Common myeloid progenitor, CD34-positive (primary cell): ENCODE data around the gene HSPA4L.
A peak's percentile ranks its signal among the peaks of the same experiment; 100 is the strongest.

Source experiments
- CTCF ChIA-PET: fragments of 350-600 bp; sonication (Branson Sonifier 250); formaldehyde crosslinking; loops from one replicate; lab custom pipeline; 2021; ENCODE audit warnings: antibody characterized with exemption; lab: Charles Lee
- POLR2A ChIA-PET: fragments of 350-600 bp; sonication (Branson Sonifier 250); formaldehyde crosslinking; loops from one replicate; lab custom pipeline; 2021; ENCODE audit warnings: antibody characterized with exemption; lab: Charles Lee
- DNase-seq, 3 donors: peaks; one replicate each; pipeline versions ENCODE4 v3.0.0 to v3.0.0-alpha.2; 2013
- H3K27ac ChIP-seq, 2 experiments: 1 replicate in 1 of 2; 2 replicates in 1 of 2; pipeline ENCODE4 v1.7.0; 2013; ENCODE audit warnings: inconsistent platforms in 2 of 2, low read length in 2 of 2, mild to moderate bottlenecking in 2 of 2, low read depth in 1 of 2, moderate library complexity in 1 of 2; ENCODE audit not compliant: severe bottlenecking in 2 of 2, insufficient read depth in 1 of 2, poor library complexity in 1 of 2
- H3K27me3 ChIP-seq, 5 experiments: replicated peaks in 2 of 5; 1 replicate in 3 of 5; 2 replicates in 2 of 5; pipeline versions ENCODE4 v1.6.1 to v1.7.0; 2013; ENCODE audit warnings: low read length in 4 of 5, mild to moderate bottlenecking in 2 of 5, moderate library complexity in 2 of 5, inconsistent platforms in 1 of 5; ENCODE audit not compliant: insufficient read depth in 5 of 5, control insufficient read depth in 4 of 5
- H3K36me3 ChIP-seq, 4 experiments: 1 replicate in 2 of 4; 2 replicates in 2 of 4; pipeline versions ENCODE4 v1.6.1 to v1.7.0; 2013; ENCODE audit warnings: low read length in 3 of 4, control low read depth in 1 of 4, mild to moderate bottlenecking in 1 of 4; ENCODE audit not compliant: control insufficient read depth in 4 of 4, insufficient read depth in 4 of 4
- H3K4me1 ChIP-seq, 4 experiments: 1 replicate in 3 of 4; 2 replicates in 1 of 4; pipeline versions ENCODE4 v1.6.1 to v1.7.1; 2013; ENCODE audit warnings: low read length in 3 of 4, mild to moderate bottlenecking in 3 of 4, control low read depth in 1 of 4, inconsistent platforms in 1 of 4, moderate library complexity in 1 of 4; ENCODE audit not compliant: control insufficient read depth in 4 of 4, insufficient read depth in 4 of 4; ENCODE audit errors: control extremely low read depth in 1 of 4
- H3K4me3 ChIP-seq, 7 experiments: 1 replicate in 4 of 7; 2 replicates in 3 of 7; pipeline versions ENCODE4 v1.5.1 to v1.7.0; 2013; ENCODE audit warnings: mild to moderate bottlenecking in 7 of 7, low read length in 6 of 7, moderate library complexity in 6 of 7, inconsistent platforms in 2 of 7, low read depth in 2 of 7, control low read depth in 1 of 7; ENCODE audit not compliant: insufficient read depth in 4 of 7, control insufficient read depth in 1 of 7; ENCODE audit errors: extremely low read depth in 1 of 7
- H3K9me3 ChIP-seq, 5 experiments: 1 replicate in 4 of 5; 2 replicates in 1 of 5; pipeline versions ENCODE4 v1.6.1 to v1.7.1; 2013; ENCODE audit warnings: low read length in 4 of 5, mild to moderate bottlenecking in 2 of 5, inconsistent platforms in 1 of 5, low read depth in 1 of 5, moderate library complexity in 1 of 5; ENCODE audit not compliant: control insufficient read depth in 4 of 5, insufficient read depth in 2 of 5; ENCODE audit errors: control extremely low read depth in 1 of 5
- WGBS: methylation state at CpG from one replicate; pipeline ENCODE4 v1.1.5; 2013; ENCODE audit not compliant: insufficient coverage; 5-methylcytosine and 5-hydroxymethylcytosine counted together

HSPA4L gene

DNA sequence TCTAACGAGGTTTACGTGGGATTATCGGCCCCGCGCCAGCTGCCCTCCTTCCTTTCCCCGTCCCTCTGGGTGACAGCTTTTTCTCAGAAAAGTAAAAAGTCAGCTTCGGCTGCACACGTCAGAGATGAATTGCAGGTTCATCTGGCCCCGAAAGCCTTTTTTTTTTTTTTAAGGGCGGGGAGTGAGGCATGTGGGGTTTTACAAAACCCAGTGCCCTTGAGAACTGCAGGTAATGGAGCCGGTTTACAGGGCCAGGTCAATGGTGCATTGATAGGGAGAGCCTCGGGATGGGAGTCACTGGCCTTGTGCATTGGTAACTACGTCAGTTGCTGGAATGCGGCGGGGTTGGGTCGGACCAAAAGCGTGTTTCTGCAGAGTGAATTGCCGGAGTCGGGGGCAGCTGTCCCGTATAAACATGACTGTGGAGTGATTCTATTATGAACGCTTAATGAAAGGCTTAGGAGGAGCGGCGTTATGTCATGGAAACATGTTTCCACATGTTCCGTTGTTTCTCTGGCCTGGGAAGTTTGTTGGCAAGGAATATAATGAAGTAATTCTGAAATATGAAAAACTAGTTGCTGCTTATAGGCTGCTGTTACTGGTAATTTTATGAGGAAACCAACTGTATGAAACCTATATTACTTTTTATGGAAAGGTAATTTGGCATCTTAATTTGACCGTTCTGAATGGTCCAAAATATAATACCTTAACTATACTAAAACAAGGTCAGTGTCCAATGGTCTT, 1.1 kb downstream of the HSPA4L start:
- peak overlapping the region in 1 of 2 experiments; percentile 9 for H3K27ac ChIP-seq
- no peaks in the 10 kb centered on the region for H3K36me3 ChIP-seq
- no peak for DNase-seq
- no peaks in the 10 kb centered on the region for H3K9me3 ChIP-seq
- POLR2A ChIA-PET, result interaction anchor here (0.7 kb wide), 2 partner anchors 195 to 640 kb away, joined by 3 to 7 read pairs; no protein-coding TSS in a partner anchor
- CTCF ChIA-PET, result interaction anchor here (0.6 kb wide), 1 partner anchor 56 kb away, joined by 3 read pairs; no protein-coding TSS in a partner anchor
- 21% methylated on average over 23 of the region's 25 CpGs for WGBS
- peaks cover 0 to 22% (median 21%) of the 10 kb centered on the region in 4 experiments for H3K4me1 ChIP-seq
- peak overlapping the region; percentile 61 to 89 (median 75) for H3K4me3 ChIP-seq
- peaks cover 0 to 22% (median 10%) of the 10 kb centered on the region in 5 experiments for H3K27me3 ChIP-seq

DNA sequence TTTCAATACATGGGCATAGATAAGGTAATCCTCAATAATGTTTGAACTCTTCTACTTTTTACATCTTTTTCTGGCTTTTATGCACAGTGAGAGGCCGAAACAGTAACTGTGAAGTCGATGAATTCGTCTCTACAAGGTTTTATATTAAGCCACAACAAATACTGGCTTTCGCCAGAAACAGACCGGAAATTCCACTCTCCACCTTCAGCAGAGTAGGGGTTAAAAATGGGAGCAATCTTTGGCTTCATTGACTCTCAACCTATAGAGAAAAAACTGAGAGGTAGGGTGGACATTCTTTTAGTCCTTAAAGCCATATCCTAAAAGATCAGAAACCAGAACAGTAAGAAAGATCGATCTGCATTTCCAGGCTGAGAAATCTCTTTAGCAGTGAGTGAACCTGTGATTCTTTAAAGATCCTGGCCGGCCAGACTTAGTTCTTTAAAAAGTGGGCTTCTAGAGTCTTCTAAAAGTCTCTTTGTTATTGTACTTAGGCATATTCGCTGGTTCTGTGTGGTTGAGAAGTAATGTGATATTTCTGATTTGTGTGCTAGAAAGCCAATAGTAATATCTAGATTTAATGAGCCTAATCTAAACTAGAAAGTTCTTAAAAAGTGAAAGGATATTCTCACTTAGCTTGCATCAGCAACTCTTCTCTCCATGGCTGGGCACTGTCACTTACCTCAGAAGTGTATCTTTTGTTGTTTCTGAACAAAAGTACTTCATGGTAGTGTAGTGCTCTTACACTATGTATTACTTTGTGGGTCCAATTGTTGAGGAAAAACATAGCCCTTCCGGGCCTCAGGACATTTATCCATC, 2.0 kb downstream of the HSPA4L start:
- H3K9me3 ChIP-seq, result no peaks in the 10 kb centered on the region
- peaks cover 0 to 18% (median 10%) of the 10 kb centered on the region in 5 experiments for H3K27me3 ChIP-seq
- H3K36me3 ChIP-seq, result no peaks in the 10 kb centered on the region
- WGBS, result 97% methylated on average over 5 of the region's 9 CpGs
- POLR2A ChIA-PET, result no interaction called here
- peak overlapping the region in 1 of 7 experiments; percentile 89 for H3K4me3 ChIP-seq
- peaks cover 0 to 22% (median 21%) of the 10 kb centered on the region in 4 experiments for H3K4me1 ChIP-seq
- no peak overlapping the region for H3K27ac ChIP-seq
- DNase-seq, result no peak
- CTCF ChIA-PET, result no interaction called here

DNA sequence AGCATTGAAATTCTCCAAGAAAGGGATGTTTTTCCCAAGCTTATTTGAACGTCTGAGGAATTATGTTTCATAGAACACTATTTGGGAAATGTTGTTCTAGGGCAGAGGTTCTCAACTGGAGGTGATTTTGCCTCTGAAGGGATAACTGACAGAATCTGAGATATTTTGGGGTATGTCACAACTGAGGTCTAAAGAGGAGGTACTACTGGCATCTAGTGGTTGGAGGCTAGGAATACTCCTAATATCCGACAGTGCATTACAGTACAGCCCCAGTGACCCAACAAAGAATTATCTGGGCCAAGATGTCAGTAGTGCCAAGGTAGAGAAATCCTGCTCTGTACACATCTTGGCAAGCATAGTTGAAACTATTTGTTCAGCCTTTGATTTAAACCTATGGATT, 6.4 kb downstream of the HSPA4L start:
- Histone ChIP-seq H3K9me3 (no peaks in the 10 kb centered on the region), H3K27ac (no peak overlapping the region), H3K4me1 (no peaks in the 10 kb centered on the region), H3K27me3 (peaks cover 0 to 2% (median 0%) of the 10 kb centered on the region in 5 experiments), H3K4me3 (no peak overlapping the region), H3K36me3 (no peaks in the 10 kb centered on the region)
- peak in 2 of 3 donors; percentile 21 to 29 for DNase-seq
- ChIA-PET CTCF (no interaction called here), POLR2A (no interaction called here)
- 100% methylated on average over 2 of the region's 2 CpGs for WGBS

DNA sequence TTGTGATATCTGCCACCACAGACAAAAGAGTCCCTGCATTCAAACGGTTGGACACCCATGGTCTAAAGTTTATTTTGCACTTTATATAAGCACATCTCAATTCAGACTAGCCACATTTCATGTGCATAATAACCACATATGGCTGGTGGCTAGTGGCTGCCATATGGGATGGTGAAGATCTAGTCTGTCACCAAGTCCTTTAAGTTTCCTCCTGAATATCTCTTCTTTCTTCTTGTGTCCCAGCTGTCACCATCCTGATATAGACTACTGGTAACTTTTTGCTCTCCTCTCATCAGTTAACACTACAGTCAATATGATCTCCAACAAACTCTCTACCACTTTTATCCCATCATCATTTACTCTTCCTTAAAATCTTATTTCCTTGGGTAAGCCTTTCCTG, 9.3 kb downstream of the HSPA4L start:
- Histone ChIP-seq H3K4me1 (no peaks in the 10 kb centered on the region), H3K27me3 (no peaks in the 10 kb centered on the region), H3K9me3 (no peaks in the 10 kb centered on the region), H3K4me3 (no peak overlapping the region), H3K27ac (no peak overlapping the region), H3K36me3 (no peaks in the 10 kb centered on the region)
- no CpG with 5 or more reads among the region's 1 CpG for WGBS
- DNase-seq, result no peak
- CTCF ChIA-PET, result no interaction called here
- POLR2A ChIA-PET, result no interaction called here

DNA sequence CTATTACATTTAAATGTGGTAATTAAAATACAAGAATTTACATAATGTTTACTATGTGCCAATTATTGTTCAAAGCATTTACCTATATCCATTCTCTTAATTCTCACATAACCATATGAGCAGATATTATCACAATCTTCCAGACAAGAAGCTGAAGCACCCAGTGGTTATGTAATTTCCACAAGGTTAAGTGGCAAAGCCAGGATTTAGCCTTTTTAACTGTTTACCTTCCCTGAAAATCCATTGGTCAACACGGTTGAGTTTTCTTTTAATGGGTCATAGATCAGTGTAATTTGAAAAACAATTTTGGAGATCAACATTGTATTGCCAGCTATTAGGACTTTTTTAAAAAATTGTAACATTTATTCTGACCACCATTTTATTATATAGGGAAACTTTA, 11.4 kb downstream of the HSPA4L start:
- H3K27me3 ChIP-seq, result no peaks in the 10 kb centered on the region
- no peaks in the 10 kb centered on the region for H3K4me1 ChIP-seq
- H3K4me3 ChIP-seq, result no peak overlapping the region
- WGBS, result no CpG with 5 or more reads among the region's 1 CpG
- no peaks in the 10 kb centered on the region for H3K36me3 ChIP-seq
- H3K27ac ChIP-seq, result no peak overlapping the region
- no peaks in the 10 kb centered on the region for H3K9me3 ChIP-seq
- CTCF ChIA-PET, result no interaction called here
- POLR2A ChIA-PET, result no interaction called here
- no peak for DNase-seq

DNA sequence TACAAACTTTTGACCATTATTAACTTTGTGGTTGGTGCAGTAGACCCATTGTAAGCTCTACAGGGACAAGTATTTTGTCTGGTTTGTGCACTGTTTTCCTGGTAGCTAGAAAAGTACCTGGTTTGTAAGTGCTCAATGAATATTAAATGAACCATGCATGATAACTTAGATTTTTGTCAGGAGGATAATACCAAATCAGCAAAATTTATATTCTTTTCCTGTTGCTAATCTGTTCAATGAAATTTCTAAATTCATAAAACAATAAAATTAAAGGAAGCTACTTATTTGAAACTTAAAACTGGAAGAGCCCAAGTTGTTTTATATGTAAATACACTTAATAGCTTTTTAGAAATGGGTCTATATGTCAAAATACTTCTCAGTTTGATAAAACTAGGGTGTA, 17.6 kb downstream of the HSPA4L start:
- no peak for DNase-seq
- Histone ChIP-seq H3K4me1 (no peaks in the 10 kb centered on the region), H3K4me3 (no peak overlapping the region), H3K36me3 (peaks cover 0 to 2% (median 0%) of the 10 kb centered on the region in 4 experiments), H3K9me3 (no peaks in the 10 kb centered on the region), H3K27ac (no peak overlapping the region), H3K27me3 (no peaks in the 10 kb centered on the region)
- ChIA-PET CTCF (no interaction called here), POLR2A (no interaction called here)
